HG03159 (cell line): ENCODE measurements around the gene ZNF189.
"Not testable (repeated sequence)": the region's sequence is repeated elsewhere in the genome, so short reads cannot be mapped to it uniquely, and the experiment has no call there.

Experiments used
- ATAC-seq: cut with Tn5 transposase; IDR thresholded peaks from one replicate; pipeline ENCODE4 v1.9.1; 2021; ENCODE audit warnings: mild to moderate bottlenecking, moderate library complexity; ENCODE audit not compliant: unreplicated experiment

ZNF189 gene

DNA sequence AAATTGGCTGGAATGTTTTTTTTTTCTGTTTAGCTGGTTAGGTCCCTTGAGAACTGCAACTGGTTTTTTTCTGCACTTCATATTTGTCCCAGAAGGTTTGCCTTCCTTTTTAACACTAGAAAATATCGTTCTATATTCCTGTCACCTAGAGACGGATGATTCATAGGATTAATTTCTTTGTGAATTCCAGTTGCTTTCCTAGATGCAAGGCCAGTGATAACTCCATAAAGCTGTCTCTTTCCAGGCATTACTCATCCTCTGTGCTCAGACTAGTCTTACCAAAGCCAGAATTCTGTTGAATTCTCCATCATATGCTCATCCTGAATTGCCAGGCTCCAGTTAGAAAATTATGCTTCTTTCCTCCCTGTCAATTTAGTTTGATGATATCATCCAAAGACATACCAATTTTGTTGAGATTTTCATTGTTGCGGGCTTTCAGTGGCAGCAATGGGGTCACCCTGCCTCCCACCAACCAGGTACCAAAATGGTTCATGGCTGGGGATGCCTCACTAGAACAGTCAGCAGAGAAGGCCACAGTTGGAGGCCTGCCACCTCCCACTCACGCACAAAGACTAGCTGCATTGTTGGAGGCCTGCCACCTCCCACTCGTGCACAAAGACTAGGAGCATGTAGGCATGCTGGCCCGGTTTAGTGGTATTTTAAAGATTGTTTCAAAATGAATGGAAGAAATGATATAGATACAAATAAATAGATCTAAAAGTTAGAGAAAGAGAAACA is 22.4 kb upstream of the ZNF189 start:
- no peak for ATAC-seq

DNA sequence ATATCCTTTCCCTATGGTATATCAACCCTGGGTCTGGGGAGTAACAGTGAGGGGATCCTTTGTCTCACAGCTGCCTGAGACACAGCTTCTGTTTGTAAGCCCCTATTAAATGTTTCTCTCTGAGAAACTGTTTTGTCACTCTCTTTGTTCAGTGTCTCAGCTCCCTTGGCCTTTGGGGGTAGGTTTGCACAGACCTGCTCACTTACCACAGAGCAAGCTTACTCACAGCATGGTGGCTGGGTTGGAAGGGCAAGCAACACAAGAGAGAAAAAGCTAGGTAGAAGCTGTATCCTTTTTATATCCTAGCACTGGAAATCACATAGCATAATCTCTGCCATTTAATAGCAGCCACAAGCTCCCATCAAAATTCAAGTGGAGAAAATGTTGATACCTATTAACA is 18.4 kb upstream of the ZNF189 start:
- no peak for ATAC-seq

GRCh38 chr9:101381118-101381517 is 17.5 kb upstream of the ZNF189 start:
- no peak for ATAC-seq

DNA sequence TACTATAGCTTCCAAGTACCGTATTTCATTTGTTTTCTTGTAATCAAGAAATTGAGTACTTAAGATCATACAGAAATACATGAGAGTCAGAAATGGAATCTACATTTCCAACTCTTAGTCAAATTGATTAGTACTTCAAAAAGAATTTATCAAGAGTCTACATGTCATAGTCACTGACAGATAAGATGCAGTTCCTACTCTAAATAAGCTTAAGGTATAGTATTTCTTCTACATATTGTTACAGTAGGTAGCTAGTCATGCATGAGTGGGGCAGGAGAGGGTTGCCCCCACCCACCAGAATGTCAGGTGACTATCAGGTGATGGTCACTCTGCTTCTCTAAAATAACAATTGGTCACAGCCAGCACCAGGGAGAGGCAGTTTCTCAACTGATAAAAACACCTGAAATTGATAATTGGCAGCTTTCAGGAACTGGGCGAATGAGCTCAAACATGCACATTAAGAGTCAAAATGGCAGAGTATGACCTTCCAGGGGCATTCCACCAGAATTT is 16.8 kb upstream of the ZNF189 start:
- ATAC-seq: no peak

DNA sequence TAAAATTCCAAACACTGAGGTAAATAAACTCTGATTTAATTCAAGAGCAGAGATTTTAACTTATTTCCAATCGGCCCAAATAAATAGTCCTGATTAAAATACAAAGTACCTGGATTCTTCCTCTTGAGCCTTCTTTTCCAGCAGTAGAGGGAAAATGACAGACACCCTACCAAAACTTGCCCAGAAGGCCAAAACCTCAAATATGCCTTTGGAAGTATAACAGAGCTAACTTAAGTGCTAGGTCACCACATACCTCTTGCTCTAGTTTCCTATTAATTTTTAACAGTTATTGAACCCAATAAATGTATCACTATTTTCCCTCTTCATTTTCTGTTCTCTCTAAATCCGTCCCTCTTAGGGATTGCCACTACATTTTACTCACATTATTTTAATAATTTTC is 15.3 kb upstream of the ZNF189 start:
- ATAC-seq: no peak

- ATAC-seq: not testable (repeated sequence)
Measured at GRCh38 chr9:101384873-101385536, 13.6 kb upstream of the ZNF189 start, which contains the start of gene BAAT. BAAT (minus strand) TSS chr9:101385006; CDS start chr9:101371404, 13,602 bp downstream.

GRCh38 chr9:101387871-101388506 is 10.7 kb upstream of the ZNF189 start:
- ATAC-seq: peak; percentile 73

GRCh38 chr9:101388507-101388993 is 10.1 kb upstream of the ZNF189 start:
- ATAC-seq: no peak

- no peak for ATAC-seq
Measured at GRCh38 chr9:101393135-101393534, 5.5 kb upstream of the ZNF189 start.

GRCh38 chr9:101394687-101395086 is 4.0 kb upstream of the ZNF189 start:
- no peak for ATAC-seq

- ATAC-seq: no peak
Measured at GRCh38 chr9:101397746-101398067, 944 bp upstream of the ZNF189 start.

DNA sequence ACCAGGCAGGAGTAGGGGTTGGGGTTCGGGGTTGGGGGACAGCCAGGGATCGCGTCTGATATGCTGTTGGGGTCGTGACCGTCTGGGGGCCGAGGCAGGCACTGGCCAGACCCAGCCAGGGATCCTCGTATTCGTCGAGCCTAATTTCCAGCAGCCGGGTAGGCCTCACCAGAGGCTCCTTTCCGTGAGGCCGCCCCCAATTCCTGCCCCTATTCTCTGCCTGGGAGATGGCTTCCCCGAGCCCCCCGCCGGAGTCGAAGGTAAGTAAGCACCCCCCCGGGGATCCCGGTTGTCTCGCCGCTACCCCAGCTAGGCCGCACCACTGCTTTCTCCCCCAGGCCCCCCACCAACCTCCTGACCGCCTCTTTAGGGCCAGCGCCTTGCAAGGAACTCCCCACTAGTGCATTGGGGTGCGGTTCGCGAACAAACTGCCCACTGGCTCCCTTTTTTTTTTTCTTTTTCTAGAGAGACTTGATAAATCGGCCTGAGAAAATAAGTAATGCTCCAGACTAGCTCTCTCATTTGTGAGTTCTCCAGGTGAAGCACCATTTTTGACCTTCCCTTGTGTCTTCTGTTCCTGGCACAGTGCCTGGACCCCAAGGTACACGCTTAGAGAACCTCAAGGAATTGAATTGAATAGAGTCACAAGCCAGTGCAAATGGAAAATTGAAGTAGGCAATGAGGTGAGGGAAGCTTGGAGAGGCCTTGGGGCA is 435 bp downstream of the ZNF189 start:
- no peak for ATAC-seq

- no peak for ATAC-seq
Measured at GRCh38 chr9:101399643-101399970, 956 bp downstream of the ZNF189 start.

DNA sequence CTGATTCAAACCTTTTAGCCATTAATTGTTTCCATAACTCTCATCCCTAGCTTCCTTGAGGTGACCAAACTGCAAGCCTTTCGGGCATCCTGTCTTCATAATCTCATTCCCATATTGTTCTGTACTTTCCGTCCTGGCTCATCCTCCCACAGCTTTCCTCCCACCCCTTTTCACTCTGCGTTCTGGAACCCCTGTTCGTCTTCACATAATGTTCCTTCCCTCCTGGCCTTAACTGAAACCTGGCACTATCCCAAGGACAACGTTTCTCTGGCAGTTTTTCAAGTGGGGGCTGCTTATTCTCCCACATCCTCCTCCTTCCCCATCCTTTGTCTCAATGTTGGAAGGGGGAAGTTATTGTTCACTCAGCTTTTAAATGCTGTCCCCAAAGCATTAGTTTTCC is 1.5 kb downstream of the ZNF189 start:
- ATAC-seq: no peak

- ATAC-seq: no peak
Measured at GRCh38 chr9:101403516-101404285, 5.0 kb downstream of the ZNF189 start.

DNA sequence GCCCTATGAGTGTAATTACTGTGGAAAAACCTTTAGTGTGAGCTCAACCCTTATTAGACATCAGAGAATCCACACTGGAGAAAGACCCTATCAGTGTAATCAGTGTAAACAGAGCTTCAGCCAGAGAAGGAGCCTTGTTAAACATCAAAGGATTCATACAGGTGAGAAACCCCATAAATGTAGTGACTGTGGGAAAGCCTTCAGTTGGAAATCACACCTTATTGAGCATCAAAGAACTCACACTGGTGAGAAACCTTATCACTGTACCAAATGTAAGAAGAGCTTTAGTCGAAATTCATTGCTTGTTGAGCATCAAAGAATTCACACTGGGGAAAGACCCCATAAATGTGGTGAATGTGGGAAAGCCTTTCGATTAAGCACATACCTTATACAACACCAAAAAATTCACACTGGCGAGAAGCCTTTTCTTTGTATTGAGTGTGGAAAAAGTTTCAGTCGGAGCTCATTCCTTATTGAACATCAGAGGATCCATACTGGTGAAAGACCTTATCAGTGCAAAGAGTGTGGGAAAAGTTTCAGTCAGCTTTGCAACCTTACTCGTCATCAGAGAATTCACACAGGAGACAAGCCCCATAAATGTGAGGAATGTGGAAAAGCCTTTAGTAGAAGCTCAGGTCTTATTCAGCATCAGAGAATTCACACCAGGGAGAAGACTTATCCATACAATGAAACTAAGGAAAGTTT is 9.9 kb downstream of the ZNF189 start:
- ATAC-seq: no peak

DNA sequence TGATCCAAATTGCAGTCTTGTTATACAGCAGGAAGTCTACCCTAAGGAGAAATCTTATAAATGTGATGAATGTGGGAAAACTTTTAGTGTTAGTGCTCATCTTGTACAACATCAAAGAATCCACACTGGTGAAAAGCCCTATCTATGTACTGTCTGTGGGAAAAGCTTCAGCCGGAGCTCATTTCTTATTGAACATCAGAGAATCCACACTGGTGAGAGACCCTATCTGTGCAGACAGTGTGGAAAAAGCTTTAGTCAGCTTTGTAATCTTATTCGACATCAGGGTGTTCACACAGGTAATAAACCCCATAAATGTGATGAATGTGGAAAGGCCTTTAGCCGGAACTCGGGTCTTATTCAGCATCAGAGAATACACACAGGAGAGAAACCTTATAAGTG is 10.4 kb downstream of the ZNF189 start:
- ATAC-seq: no peak

DNA sequence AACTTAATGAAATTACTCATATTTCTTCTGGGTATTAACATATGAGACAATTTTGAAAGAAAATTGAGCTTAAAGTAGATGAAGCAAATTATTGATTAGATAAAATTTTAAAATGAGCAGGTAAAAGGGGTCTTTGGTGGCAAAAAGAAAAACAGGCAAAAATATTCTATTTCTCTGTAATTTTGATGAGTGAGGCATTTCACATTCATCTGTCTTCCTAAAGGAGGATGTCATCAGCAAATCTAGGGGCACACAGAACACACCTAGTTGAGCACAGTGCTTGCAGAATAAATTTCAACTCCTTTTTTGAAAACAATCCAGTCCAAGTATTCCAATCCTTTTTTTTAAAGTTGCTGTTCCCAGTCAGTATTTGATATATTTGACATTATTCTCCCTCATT is 16.2 kb downstream of the ZNF189 start:
- ATAC-seq: no peak

DNA sequence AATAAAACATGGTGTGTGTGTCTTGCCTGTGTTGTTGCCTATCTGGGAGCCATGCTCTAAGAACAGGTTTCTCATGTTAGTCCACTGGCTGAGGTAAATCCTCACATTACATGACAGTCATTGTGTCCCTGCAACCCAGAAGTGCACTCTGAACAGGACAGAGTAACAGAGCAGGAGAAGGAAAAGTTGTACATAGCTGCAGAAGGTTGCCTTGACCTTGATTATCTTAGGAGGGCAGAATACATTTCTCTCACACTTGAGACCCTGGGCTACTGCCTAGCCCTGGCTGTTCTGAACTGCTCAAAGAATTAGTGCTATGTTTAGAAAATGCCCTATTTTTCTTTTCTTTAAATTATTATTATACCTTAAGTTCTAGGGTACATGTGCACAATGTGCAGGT is 16.9 kb downstream of the ZNF189 start:
- no peak for ATAC-seq

DNA sequence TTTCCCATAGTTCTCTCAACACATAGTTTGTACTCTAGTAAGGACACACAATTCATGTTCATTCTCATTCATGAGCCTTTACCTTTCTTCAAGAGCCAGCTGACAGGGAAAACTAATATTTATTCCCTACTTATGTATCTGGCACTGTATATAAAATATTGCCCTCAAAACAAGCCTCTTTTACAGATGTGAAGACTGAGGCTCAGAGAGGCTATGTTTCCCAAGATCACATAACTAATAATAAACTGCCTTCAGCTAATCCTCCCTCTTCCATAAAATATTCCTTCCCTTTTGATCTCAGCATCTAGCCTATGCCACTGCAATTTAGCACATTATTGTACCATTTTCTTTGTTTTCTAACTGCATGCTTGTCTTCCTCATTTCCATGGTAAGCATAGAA is 18.7 kb downstream of the ZNF189 start:
- ATAC-seq: no peak
